NCI-H1092 treated with DMSO at 0.1 percent for 48 hours (cell line): ENCODE data around the gene STK16.
"Not testable (repeated sequence)": the region's sequence is repeated elsewhere in the genome, so short reads cannot be mapped to it uniquely, and the experiment has no call there.

Source experiments
- DNase-seq: peaks from one replicate; lab custom pipeline; 2025; lab: John Stamatoyannopoulos, UW

STK16 gene

GRCh38 chr2:219270055-219270372, 24.7 kb downstream of the STK16 start:
- DNase-seq: no peak

GRCh38 chr2:219271021-219271420, 25.7 kb downstream of the STK16 start:
- no peak for DNase-seq

GRCh38 chr2:219272356-219272755, 27.1 kb downstream of the STK16 start:
- no peak for DNase-seq

- no peak for DNase-seq
Observed at GRCh38 chr2:219272995-219273394, 27.7 kb downstream of the STK16 start.

DNA sequence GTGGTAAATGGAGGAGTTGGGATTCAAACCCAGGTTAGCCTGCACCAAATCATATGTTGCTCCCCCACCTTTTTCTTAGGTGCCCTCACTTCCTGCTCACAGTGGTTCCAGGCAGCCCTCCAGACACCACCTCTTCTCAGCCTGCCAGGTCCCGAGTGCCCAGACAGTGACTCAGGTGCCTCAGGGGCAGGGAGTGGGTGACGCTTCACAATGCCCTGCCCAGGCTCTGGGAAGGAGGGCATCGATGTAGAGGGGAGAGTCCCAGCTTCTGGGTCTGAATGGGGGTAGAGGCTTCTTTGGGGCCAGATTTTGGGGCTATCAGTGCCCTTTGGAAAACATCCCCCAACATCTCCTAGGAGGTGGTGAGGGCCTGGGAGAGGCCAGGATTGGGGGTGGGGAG, 28.7 kb downstream of the STK16 start:
- DNase-seq: no peak

GRCh38 chr2:219274361-219274921, 29.2 kb downstream of the STK16 start:
- DNase-seq: no peak

- peak; percentile 57 for DNase-seq
Observed at GRCh38 chr2:219277703-219278654, 32.7 kb downstream of the STK16 start.

GRCh38 chr2:219278655-219279150, 33.4 kb downstream of the STK16 start:
- no peak for DNase-seq

DNA sequence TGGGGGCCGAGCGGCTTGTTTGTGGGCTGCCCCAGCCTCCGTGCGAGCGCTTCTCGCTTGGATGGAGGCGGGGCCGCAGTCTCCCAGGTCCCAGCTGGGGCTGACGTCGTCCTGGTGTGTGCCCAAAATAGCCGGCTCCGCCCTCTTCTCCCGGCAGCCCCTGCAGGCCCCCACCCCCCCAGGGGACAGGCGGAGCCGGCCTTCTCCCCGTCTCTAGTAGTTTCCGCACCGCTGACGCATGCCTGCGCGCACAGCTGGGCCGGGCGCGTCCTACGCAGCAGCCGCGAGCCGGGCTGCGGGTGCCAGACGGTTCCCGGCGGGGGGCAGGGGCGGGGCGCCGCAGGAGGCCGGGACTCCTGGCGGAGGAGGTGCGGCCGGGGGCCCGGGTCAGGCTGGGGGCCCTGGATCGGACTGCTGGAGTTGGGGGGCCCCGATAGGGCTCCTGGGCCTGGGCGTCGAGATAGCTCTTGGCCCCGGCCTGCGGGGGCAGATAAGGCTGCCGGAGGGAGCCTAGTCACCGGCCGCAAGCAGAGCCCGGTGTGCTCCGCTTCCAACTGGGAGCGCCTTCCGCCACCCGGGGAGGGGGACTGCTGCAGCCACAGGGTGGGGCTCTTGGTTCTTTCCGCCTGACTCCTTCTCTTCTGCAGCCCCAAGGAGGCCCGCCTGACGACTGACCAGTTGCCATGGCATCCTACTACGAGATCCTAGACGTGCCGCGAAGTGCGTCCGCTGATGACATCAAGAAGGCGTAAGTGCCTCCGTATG, 34.1 kb downstream of the STK16 start, which contains the start of gene DNAJB2:
DNAJB2 (plus strand) TSS at position 216 of the 765 bp plus-strand sequence; CDS start at position 684, 468 bp downstream.
- DNase-seq: peak; percentile 89

DNA sequence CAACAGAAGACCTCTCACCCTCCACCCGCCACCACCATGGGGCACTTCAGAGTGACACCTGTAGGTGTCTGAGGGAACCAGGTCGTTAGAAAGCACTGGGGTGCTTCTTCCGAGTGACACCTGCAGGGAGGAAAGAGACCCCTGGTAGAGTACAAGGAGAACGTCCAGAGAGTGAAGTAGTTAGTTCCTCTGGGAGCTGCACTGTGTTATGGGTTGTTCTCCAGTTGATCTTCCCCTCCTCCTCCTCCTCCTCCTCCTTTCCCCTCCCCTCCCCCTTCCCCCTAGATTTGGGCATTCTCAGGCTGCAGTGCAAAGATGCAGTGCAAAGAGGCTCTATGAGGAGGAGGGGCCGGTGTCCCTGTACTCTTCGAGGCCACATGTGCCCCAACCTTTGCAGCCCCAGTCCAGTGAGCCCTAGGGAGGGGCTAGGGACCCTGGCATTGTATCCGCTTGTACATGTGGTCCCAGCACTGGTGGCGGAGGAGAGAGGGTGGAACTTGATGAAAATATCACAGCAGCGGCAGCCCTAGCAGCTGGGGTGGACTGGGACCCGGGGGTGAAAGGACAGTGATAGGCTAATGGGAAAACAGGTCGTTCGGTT, 34.7 kb downstream of the STK16 start:
- no peak for DNase-seq

DNA sequence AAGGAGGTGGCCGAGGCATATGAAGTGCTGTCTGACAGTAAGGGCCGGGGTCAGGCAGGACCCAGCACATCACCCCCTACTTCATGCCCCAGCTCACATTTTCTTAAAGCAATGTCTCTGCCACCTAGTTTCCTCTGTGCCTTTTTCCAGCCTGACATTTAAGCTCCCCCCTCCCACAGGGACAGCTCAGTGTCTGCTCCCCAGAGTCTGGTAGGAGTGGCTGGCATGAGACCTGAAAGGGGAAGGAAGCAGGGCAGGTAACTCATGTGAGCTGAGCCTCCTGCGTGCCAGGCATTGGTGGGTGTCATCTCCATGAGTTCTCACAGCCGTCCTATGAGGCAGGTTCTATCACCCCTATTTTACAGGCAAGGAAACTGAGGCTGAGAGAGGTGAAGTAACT, 35.4 kb downstream of the STK16 start:
- DNase-seq: no peak

DNA sequence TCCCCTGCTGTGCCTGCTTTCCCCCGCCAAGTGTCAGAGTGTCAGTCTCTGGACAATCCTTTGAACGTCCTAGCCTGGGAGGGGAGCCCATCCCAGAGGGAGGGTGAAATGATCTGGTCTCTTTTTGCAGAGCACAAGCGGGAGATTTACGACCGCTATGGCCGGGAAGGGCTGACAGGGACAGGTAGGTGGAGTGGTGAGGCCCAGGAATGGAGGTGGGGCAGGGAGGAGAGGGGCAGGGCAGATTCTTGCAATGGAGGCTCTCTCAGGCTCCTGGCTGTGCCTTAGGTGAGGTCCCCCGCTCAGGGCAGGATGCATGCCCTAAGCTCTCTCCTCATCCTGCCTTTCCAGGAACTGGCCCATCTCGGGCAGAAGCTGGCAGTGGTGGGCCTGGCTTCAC, 36.3 kb downstream of the STK16 start:
- no peak for DNase-seq

DNA sequence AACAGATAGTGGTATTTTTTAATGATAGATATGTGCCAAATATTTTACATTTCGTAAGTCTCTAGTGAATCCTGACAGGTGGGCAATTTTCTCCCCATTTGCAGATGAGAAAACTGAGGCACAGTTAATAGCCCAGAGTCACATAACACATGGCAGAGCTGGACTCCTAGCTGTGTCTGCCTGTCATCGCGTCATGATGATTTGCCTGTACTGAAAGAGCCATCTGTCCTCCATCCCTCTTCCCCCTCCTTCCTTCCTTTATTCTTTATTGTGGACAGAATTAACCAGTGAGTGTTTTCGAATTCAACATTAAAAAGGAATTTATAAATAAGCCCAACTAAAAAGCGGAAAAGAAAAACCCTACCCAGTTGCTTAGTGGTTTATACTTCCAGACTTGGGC, 37.1 kb downstream of the STK16 start:
- DNase-seq: no peak

DNA sequence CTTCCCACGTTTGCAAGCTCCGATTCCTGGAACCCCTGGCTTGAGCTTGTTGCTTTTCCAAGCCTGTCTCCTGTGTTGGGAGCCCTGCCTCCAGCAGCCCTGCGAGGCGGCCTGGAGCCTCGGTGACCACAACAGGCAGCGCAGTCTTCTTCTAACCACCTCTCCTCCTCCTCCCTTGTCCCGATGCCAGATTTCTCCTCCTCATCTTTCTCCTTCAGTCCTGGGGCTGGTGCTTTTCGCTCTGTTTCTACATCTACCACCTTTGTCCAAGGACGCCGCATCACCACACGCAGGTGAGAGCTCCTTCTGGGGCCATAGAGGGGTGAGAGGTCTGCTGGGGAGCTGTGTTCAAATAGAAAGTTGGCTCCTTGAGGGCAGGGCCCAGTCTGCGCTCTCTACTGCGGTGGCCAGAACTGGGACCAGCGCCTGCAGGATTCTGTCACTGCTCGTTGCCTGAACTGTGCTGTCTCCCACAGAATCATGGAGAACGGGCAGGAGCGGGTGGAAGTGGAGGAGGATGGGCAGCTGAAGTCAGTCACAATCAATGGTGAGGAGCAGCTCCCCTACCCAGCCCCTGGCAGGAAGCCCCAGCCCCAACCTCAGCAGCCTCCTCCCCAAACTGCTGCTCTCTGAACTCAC, 37.8 kb downstream of the STK16 start:
- no peak for DNase-seq

DNA sequence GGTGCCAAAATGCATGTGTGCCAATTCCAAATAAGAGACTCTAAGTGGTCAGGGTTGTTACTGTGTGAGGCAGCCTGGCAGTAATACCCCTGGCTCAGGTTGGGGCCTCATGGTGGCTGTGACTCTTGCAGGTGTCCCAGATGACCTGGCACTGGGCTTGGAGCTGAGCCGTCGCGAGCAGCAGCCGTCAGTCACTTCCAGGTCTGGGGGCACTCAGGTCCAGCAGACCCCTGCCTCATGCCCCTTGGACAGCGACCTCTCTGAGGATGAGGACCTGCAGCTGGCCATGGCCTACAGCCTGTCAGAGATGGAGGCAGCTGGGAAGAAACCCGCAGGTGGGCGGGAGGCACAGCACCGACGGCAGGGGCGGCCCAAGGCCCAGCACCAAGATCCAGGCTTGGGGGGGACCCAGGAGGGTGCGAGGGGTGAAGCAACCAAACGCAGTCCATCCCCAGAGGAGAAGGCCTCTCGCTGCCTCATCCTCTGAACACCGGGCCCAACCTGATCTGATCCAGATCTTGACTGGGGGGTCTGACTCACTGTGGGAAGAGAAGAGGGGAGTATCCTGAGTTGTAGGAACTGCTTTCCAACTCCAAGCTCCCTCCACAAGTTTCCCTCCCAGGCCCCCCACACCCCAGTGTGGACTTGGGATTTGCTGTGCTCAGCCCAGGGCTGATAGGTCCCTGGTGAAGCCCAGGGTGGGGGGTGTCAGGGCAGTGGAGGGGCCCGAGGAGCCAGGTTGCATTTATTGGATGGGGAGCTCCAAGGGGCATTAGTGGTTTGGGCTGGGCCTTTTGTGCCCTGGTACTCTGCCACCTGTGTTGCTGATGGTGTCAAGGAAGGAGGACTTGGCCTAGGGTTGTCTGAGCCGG, 39.5 kb downstream of the STK16 start:
- no peak for DNase-seq

DNA sequence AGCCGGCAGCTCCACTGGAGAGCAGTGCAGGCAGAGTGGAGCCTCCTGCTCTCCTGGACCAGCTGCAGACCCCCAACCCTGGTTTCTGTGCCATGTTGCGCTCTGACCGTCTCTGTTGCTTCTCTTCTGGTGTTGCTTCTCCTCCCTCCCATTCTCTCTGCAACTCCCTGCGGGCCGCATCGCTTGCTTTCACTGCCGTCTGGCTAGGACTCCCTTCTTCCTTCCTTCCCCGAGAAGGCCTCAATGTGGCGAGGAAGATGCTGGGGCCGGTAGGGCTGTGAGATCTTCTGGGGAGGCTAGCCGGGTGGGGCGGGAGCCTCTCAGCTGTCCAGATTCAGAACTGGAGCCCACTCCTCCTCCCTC, 40.1 kb downstream of the STK16 start:
- no peak for DNase-seq

DNA sequence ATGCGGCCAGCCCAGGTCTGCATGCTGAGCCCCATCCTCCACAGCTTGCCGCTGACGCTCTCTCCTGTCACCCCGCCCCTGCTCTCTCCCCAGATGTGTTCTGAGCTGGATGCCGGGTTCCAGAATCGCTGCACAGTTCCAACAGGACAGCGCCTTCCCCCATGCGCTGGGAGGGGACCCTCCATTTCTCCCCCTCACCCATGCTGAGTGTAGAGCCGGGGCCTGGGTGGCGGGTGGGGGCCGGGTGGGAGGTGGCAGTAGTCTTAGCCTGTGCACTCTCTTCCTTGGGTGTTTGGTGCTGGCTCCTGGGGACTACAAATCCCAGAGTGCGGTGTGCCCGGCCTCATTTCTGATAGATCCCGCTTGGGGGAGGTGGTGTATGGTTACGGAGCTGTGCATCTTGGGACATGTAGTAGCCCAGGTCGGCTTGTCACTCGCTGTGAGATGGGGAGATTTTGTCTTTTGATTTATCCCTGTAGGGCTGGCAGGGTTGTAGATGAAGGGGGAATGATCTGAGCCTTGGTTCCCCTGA, 40.7 kb downstream of the STK16 start:
- no peak for DNase-seq

- no peak for DNase-seq
Observed at GRCh38 chr2:219286436-219287115, 41.3 kb downstream of the STK16 start.

DNA sequence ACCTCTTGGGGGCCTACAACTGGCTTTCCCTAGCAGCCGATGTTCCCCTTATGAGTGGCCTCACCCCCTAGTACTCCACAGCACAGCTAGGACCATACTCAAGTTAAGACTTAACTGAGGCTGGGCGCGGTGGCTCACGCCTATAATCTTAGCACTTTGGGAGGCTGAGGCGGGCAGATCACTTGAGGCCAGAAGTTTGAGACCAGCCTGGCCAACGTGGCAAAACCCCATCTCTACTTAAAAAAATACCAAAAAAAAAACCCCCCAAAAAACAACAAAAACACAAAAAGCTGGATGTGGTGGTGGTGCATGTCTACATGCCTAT, 41.8 kb downstream of the STK16 start:
- not testable (repeated sequence) for DNase-seq
